Loucy (cell line): ENCODE results near the gene ACP4.

Experiments
- CTCF ChIP-seq: fragments of 200-600 bp; sonication (generic); conservative IDR thresholded peaks from 2 replicates; pipeline ENCODE4 v1.5.1; 2014; ENCODE audit warnings: mild to moderate bottlenecking, antibody characterized with exemption, low read length
- EZH2phosphoT487 ChIP-seq: fragments of 200-600 bp; IDR thresholded peaks from 2 replicates; pipeline ENCODE4 v1.6.1; 2018; ENCODE audit warnings: antibody characterized with exemption, mild to moderate bottlenecking, moderate library complexity, borderline replicate concordance

GRCh38 chr19:50801107-50801506 lies 10.9 kb downstream of the ACP4 start:
- TF ChIP-seq EZH2phosphoT487: no peak
- no peak for TF ChIP-seq CTCF
